H1 (cell line): ENCODE results near the gene DPYSL3. TPM values are rescaled to one million over a fixed set of nuclear protein-coding genes. Genes with fewer than 3 reads are reported as not detected.

ENCODE experiments used
- CTCF ChIA-PET: fragments of 300-600 bp; sonication (Branson Sonifier 250); formaldehyde crosslinking; loops from one replicate; lab custom pipeline; 2021; ENCODE audit not compliant: partially characterized antibody; lab: Charles Lee
- POLR2A ChIA-PET: fragments of 300-600 bp; sonication (Branson Sonifier 250); formaldehyde crosslinking; loops from one replicate; lab custom pipeline; 2021; ENCODE audit warnings: inconsistent platforms; ENCODE audit not compliant: partially characterized antibody; lab: Charles Lee
- DNase-seq, 2 experiments: peaks; one replicate each; pipeline versions ENCODE4 v3.0.0 to v3.0.0-alpha.2; 2010 to 2022; ENCODE audit warnings: low spot score in 2 of 2, low read depth in 1 of 2, mixed read lengths in 1 of 2
- FAIRE-seq: peaks from 2 replicates; lab custom pipeline; 2011; peaks lifted over from hg19 to GRCh38; lab: Jason Lieb, UNC
- H2AFZ ChIP-seq: 2 replicates; pipeline ENCODE4 v1.8.1; 2012; ENCODE audit warnings: low read length, inconsistent platforms
- H2AK5ac ChIP-seq: 2 replicates; pipeline ENCODE4 v1.6.1; 2013; ENCODE audit warnings: low read depth, low read length
- H2BK120ac ChIP-seq: replicated peaks from 2 replicates; pipeline ENCODE3; 2013; ENCODE audit warnings: low read depth, low read length, inconsistent platforms
- H2BK12ac ChIP-seq: 2 replicates; pipeline ENCODE4 v1.6.1; 2013; ENCODE audit warnings: low read depth, low read length
- H2BK15ac ChIP-seq: 2 replicates; pipeline ENCODE4 v1.6.1; 2013; ENCODE audit warnings: low read length
- H2BK20ac ChIP-seq: 2 replicates; pipeline ENCODE4 v1.6.1; 2013; ENCODE audit warnings: low read length
- H2BK5ac ChIP-seq: 2 replicates; pipeline ENCODE4 v1.6.1; 2013; ENCODE audit warnings: low read depth, low read length
- H3K14ac ChIP-seq: 2 replicates; pipeline ENCODE4 v1.6.1; 2013; ENCODE audit warnings: inconsistent platforms; ENCODE audit not compliant: insufficient read length
- H3K18ac ChIP-seq: 2 replicates; pipeline ENCODE4 v1.6.1; 2013; ENCODE audit warnings: low read length; ENCODE audit errors: extremely low read depth
- H3K23ac ChIP-seq: 2 replicates; pipeline ENCODE4 v1.6.1; 2013; ENCODE audit warnings: inconsistent platforms; ENCODE audit not compliant: insufficient read length
- H3K23me2 ChIP-seq: 2 replicates; pipeline ENCODE4 v1.6.1; 2013; ENCODE audit warnings: low read depth, low read length
- H3K27ac ChIP-seq: 2 replicates; pipeline ENCODE4 v1.6.1; 2011; ENCODE audit warnings: low read depth, low read length, inconsistent platforms
- H3K27me3 ChIP-seq, 4 experiments: replicated peaks in 1 of 4; 1 replicate in 1 of 4; 2 replicates in 3 of 4; pipeline versions ENCODE4 v1.6.1 to v1.8.1; 2011 to 2013; ENCODE audit warnings: low read length in 3 of 4, mild to moderate bottlenecking in 3 of 4, inconsistent platforms in 2 of 4, mixed read lengths in 2 of 4, moderate library complexity in 1 of 4; ENCODE audit not compliant: control insufficient read depth in 3 of 4, insufficient read depth in 3 of 4; ENCODE audit errors: extremely low read depth in 1 of 4
- H3K36me3 ChIP-seq, 4 experiments: 2 replicates each; pipeline versions ENCODE4 v1.6.1 to v1.8.1; 2011 to 2013; ENCODE audit warnings: mild to moderate bottlenecking in 4 of 4, low read length in 3 of 4, moderate library complexity in 2 of 4, control low read depth in 1 of 4, inconsistent platforms in 1 of 4; ENCODE audit not compliant: insufficient read depth in 4 of 4, control insufficient read depth in 2 of 4
- H3K4ac ChIP-seq: replicated peaks from 2 replicates; pipeline ENCODE3; 2013; ENCODE audit warnings: low read length, low read depth, mixed read lengths, inconsistent platforms; ENCODE audit not compliant: insufficient read length
- H3K4me1 ChIP-seq, 4 experiments: replicated peaks in 1 of 4; 1 replicate in 1 of 4; 2 replicates in 3 of 4; pipeline versions ENCODE4 v1.6.1 to v1.8.1; 2011 to 2013; ENCODE audit warnings: low read length in 3 of 4, inconsistent platforms in 2 of 4, mixed read lengths in 1 of 4; ENCODE audit not compliant: insufficient read depth in 4 of 4, control insufficient read depth in 3 of 4
- H3K4me2 ChIP-seq, 2 experiments: 2 replicates each; pipeline versions ENCODE4 v1.6.1 to v1.8.1; 2011 to 2013; ENCODE audit warnings: low read depth in 2 of 2, low read length in 2 of 2, control low read depth in 1 of 2, inconsistent platforms in 1 of 2, mild to moderate bottlenecking in 1 of 2; ENCODE audit not compliant: insufficient read depth in 1 of 2
- H3K4me3 ChIP-seq, 4 experiments: fragments of 200-600, 300-600 bp in 1 of 4; sonication (generic), shearing (Covaris generic), sonication (Bioruptor Twin) in 1 of 4; 2 replicates each; pipeline versions ENCODE4 v1.5.1 to v1.8.1; 2011 to 2016; ENCODE audit warnings: low read length in 4 of 4, low read depth in 3 of 4, control low read depth in 2 of 4, inconsistent platforms in 2 of 4, mild to moderate bottlenecking in 2 of 4, mixed read lengths in 1 of 4, moderate library complexity in 1 of 4; ENCODE audit not compliant: insufficient read depth in 2 of 4; ENCODE audit errors: extremely low read depth in 1 of 4
- H3K56ac ChIP-seq: replicated peaks from 2 replicates; pipeline ENCODE3; 2013; ENCODE audit warnings: low read depth, mild to moderate bottlenecking, mixed read lengths, low read length, inconsistent platforms; ENCODE audit not compliant: insufficient read length
- H3K79me1 ChIP-seq: 2 replicates; pipeline ENCODE4 v1.6.1; 2013; ENCODE audit warnings: low read depth, low read length, control low read depth
- H3K79me2 ChIP-seq, 2 experiments: 2 replicates each; pipeline versions ENCODE4 v1.6.1 to v1.8.1; 2012 to 2013; ENCODE audit warnings: low read length in 2 of 2, mild to moderate bottlenecking in 2 of 2, inconsistent platforms in 1 of 2; ENCODE audit not compliant: insufficient read depth in 2 of 2, control insufficient read depth in 1 of 2
- H3K9ac ChIP-seq, 4 experiments: replicated peaks in 1 of 4; 1 replicate in 1 of 4; 2 replicates in 3 of 4; pipeline versions ENCODE4 v1.6.1 to v1.8.1; 2011 to 2013; ENCODE audit warnings: low read depth in 3 of 4, low read length in 3 of 4, control low read depth in 2 of 4, mild to moderate bottlenecking in 2 of 4, moderate library complexity in 2 of 4, inconsistent platforms in 1 of 4; ENCODE audit errors: extremely low read depth in 1 of 4
- H3K9me3 ChIP-seq, 2 experiments: 2 replicates each; pipeline versions ENCODE4 v1.6.1 to v1.8.1; 2012 to 2013; ENCODE audit warnings: mild to moderate bottlenecking in 2 of 2, moderate library complexity in 2 of 2, control low read depth in 1 of 2, inconsistent platforms in 1 of 2, low read depth in 1 of 2, low read length in 1 of 2, mixed read lengths in 1 of 2; ENCODE audit not compliant: insufficient read depth in 2 of 2
- H4K20me1 ChIP-seq, 2 experiments: replicated peaks in 1 of 2; 2 replicates each; pipeline versions ENCODE3 to v1.8.1; 2011 to 2013; ENCODE audit warnings: inconsistent platforms in 2 of 2, low read length in 2 of 2, mild to moderate bottlenecking in 1 of 2; ENCODE audit not compliant: insufficient read depth in 2 of 2, control insufficient read depth in 1 of 2
- H4K5ac ChIP-seq: 2 replicates; pipeline ENCODE4 v1.6.1; 2013; ENCODE audit warnings: low read length, low read depth, mixed read lengths, inconsistent platforms; ENCODE audit not compliant: insufficient read length
- H4K8ac ChIP-seq: 2 replicates; pipeline ENCODE4 v1.8.0; 2013; ENCODE audit warnings: mild to moderate bottlenecking, moderate library complexity, low read length, inconsistent platforms; ENCODE audit not compliant: insufficient read depth; ENCODE audit errors: extremely low read depth
- H4K91ac ChIP-seq: replicated peaks from 2 replicates; pipeline ENCODE3; 2013; ENCODE audit warnings: low read length, mixed read lengths, inconsistent platforms; ENCODE audit not compliant: insufficient read length
- BACH1 ChIP-seq: IDR thresholded peaks from 2 replicates; pipeline ENCODE4 v1.6.1; 2012; ENCODE audit warnings: low read length, improper control_type of control experiment
- CBX5 ChIP-seq: fragments of 300-800, 300-1000 bp; sonication (generic); IDR thresholded peaks from 2 replicates; pipeline ENCODE4 v1.7.1; 2016; ENCODE audit warnings: antibody characterized with exemption, low read length, low read depth
- CEBPB ChIP-seq: IDR thresholded peaks from 2 replicates; pipeline ENCODE4 v1.6.1; 2012; ENCODE audit warnings: low read depth, low read length
- CREB1 ChIP-seq: IDR thresholded peaks from 2 replicates; pipeline ENCODE4 v1.6.1; 2012; ENCODE audit warnings: inconsistent platforms
- HDAC2 ChIP-seq, 2 experiments: fragments of 300-600 bp in 1 of 2; sonication (generic) in 1 of 2; IDR thresholded peaks; 2 replicates each; pipeline ENCODE4 v1.6.1; 2011 to 2012; ENCODE audit warnings: low read depth in 2 of 2, low read length in 2 of 2, mild to moderate bottlenecking in 2 of 2, moderate library complexity in 2 of 2, borderline replicate concordance in 1 of 2, inconsistent platforms in 1 of 2
- POLR2A ChIP-seq, 2 experiments: IDR thresholded peaks; 1 replicate in 1 of 2; 2 replicates in 1 of 2; pipeline ENCODE4 v1.6.1; 2011; ENCODE audit warnings: low read depth in 2 of 2, low read length in 2 of 2, mild to moderate bottlenecking in 2 of 2; ENCODE audit errors: control extremely low read depth in 1 of 2
- RAD21 ChIP-seq, 2 experiments: IDR thresholded peaks in 1 of 2; conservative IDR thresholded peaks in 1 of 2; 2 replicates each; pipeline ENCODE4 v1.6.1; 2011; ENCODE audit warnings: low read depth in 2 of 2, low read length in 2 of 2, improper control_type of control experiment in 1 of 2, inconsistent platforms in 1 of 2, mild to moderate bottlenecking in 1 of 2, moderate library complexity in 1 of 2
- RFX5 ChIP-seq: IDR thresholded peaks from 2 replicates; pipeline ENCODE4 v1.6.1; 2011; ENCODE audit warnings: low read depth, low read length, improper control_type of control experiment, borderline replicate concordance
- RXRA ChIP-seq: IDR thresholded peaks from 2 replicates; pipeline ENCODE4 v1.6.1; 2011; ENCODE audit warnings: low read depth, mild to moderate bottlenecking, low read length, moderate library complexity; ENCODE audit not compliant: insufficient read depth
- SAP30 ChIP-seq: fragments of 300-600 bp; sonication (generic); IDR thresholded peaks from 2 replicates; pipeline ENCODE4 v1.7.1; 2012; ENCODE audit warnings: low read length, moderate library complexity, mild to moderate bottlenecking, inconsistent platforms; ENCODE audit not compliant: insufficient read depth, insufficient replicate concordance
- SIN3A ChIP-seq, 2 experiments: IDR thresholded peaks in 1 of 2; conservative IDR thresholded peaks in 1 of 2; 2 replicates each; pipeline ENCODE4 v1.6.1; 2011 to 2012; ENCODE audit warnings: low read length in 2 of 2, improper control_type of control experiment in 1 of 2, low read depth in 1 of 2, mild to moderate bottlenecking in 1 of 2
- SIRT6 ChIP-seq: IDR thresholded peaks from one replicate; pipeline ENCODE4 v1.7.1; 2012; ENCODE audit warnings: low read length, inconsistent platforms
- TEAD4 ChIP-seq: IDR thresholded peaks from 2 replicates; pipeline ENCODE4 v1.6.1; 2012; ENCODE audit warnings: low read depth, low read length, inconsistent platforms, mixed read lengths
- WGBS, 2 experiments: shearing (Covaris generic) in 1 of 2; methylation state at CpG; one replicate each; pipeline versions ENCODE4 v1.1.6 to v1.1.7; 2013 to 2015; ENCODE audit warnings: low lambda C conversion rate in 2 of 2, mixed read lengths in 2 of 2, inconsistent platforms in 1 of 2, low coverage in 1 of 2, missing lambda C conversion rate in 1 of 2; ENCODE audit not compliant: insufficient replicate concordance in 2 of 2, insufficient coverage in 1 of 2, insufficient read length in 1 of 2; ENCODE audit errors: extremely low coverage in 1 of 2, missing lambda C conversion rate in 1 of 2; 5-methylcytosine and 5-hydroxymethylcytosine counted together
- polyA plus RNA-seq, 7 experiments: library from polyadenylated mRNA; depleted of rRNA in 3 of 7; stranded (reverse) in 5 of 7; unstranded in 2 of 7; fragments of >200 nt in 5 of 7; fragments of 200-250 nt in 2 of 7; gene quantifications; 1 replicate in 5 of 7; 2 replicates in 1 of 7; 4 replicates in 1 of 7; pipeline versions ENCODE4 v1.2.1 to v1.2.3, GENCODE V29; 2011 to 2013; ENCODE audit warnings: missing spikeins in 2 of 7, mixed read lengths in 2 of 7
- total RNA-seq: library from RNA; stranded (reverse); fragmentation: NEBNext Ultra II Directional; extraction: Animal tissue kit (Norgen Biotek cat#: 25700); gene quantifications from 2 replicates; pipeline ENCODE4 v1.2.1, GENCODE V29; 2021
- TF ChIP-seq, protein P1 (sequence below): IDR thresholded peaks from 2 replicates; pipeline ENCODE4 v1.6.1; 2011; ENCODE audit warnings: low read length, improper control_type of control experiment

The DPYSL3 gene
- total and polyA plus RNA-seq, 2 of the 8 experiments (the other 6 are each of a cell fraction or from before 2014, with no cell fraction given) = 268 to 387 TPM

DNA sequence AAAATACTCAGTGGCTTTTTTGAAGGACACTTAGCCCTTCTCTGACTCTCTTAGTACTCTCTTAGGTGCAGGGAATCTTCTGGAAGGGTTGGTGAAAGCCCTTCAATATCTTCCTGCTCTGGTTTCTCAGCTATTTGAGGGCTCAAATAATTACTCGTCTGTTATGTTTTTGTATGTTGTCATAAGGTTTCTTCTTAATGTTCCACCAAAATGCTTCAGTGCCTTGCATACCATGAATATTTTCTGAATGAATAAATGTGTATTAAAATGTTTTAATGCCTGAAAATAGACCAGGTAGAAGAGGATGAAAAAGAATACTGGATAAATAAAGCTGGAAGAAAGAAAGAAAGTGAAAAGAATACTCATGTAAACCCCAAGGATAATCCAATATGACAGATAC lies 150.8 kb downstream of the DPYSL3 start:
- H4K5ac ChIP-seq = no peak overlapping the region
- H3K14ac ChIP-seq = no peak overlapping the region
- no peak overlapping the region for H4K8ac ChIP-seq
- H3K27ac ChIP-seq = no peak overlapping the region
- no peak overlapping the region for H3K18ac ChIP-seq
- H3K79me1 ChIP-seq = no peaks in the 10 kb centered on the region
- H4K91ac ChIP-seq = no peak overlapping the region
- FAIRE-seq = no peak
- no peaks in the 10 kb centered on the region for H4K20me1 ChIP-seq
- H3K9ac ChIP-seq = no peak overlapping the region
- no peaks in the 10 kb centered on the region for H3K4me1 ChIP-seq
- H3K9me3 ChIP-seq = no peaks in the 10 kb centered on the region
- H3K56ac ChIP-seq = no peak overlapping the region
- DNase-seq = no peak
- H2AFZ ChIP-seq = no peak overlapping the region
- WGBS, 2 experiments = 67% methylated on average over 1 of the region's 1 CpG; no CpG with 5 or more reads in 1 of the 2 experiments
- H3K27me3 ChIP-seq = no peaks in the 10 kb centered on the region
- CTCF ChIA-PET = interaction anchor here (0.6 to 1.9 kb wide), 5 partner anchors 10 to 173 kb away, joined by 3 to 8 read pairs (median 3); partner anchors contain the start of gene STK32A
- no peak overlapping the region for H2BK20ac ChIP-seq
- no peaks in the 10 kb centered on the region for H3K79me2 ChIP-seq
- no peak overlapping the region for H3K4me2 ChIP-seq
- H2BK5ac ChIP-seq = no peak overlapping the region
- H2BK12ac ChIP-seq = no peak overlapping the region
- no peak overlapping the region for H2BK120ac ChIP-seq
- no peak overlapping the region for H3K23ac ChIP-seq
- no peak overlapping the region for H2BK15ac ChIP-seq
- H2AK5ac ChIP-seq = no peak overlapping the region
- no peaks in the 10 kb centered on the region for H3K23me2 ChIP-seq
- POLR2A ChIA-PET = no interaction called here
- no peak overlapping the region for H3K4ac ChIP-seq
- H3K4me3 ChIP-seq = no peak overlapping the region
- no peaks in the 10 kb centered on the region for H3K36me3 ChIP-seq
- TF ChIP-seq RXRA (no peak), CBX5 (no peak), CREB1 (no peak), RFX5 (no peak), SIN3A (conservative IDR thresholded peaks at IDR 0.05 in 1 of 2, IDR thresholded peaks at IDR 0.05 in 1 of 2; ENCODE audit: low read depth in 1 of 2, low read length in 2 of 2) (no peak), CEBPB (no peak), TEAD4 (no peak), POLR2A (IDR thresholded peaks at IDR 0.05; ENCODE audit: control extremely low read depth in 1 of 2, low read depth in 2 of 2, low read length in 2 of 2) (no peak), SIRT6 (no peak), HDAC2 (IDR thresholded peaks at IDR 0.05; ENCODE audit: borderline replicate concordance in 1 of 2, low read depth in 2 of 2, low read length in 2 of 2) (no peak), SAP30 (no peak), RAD21 (IDR thresholded peaks at IDR 0.05 in 1 of 2, conservative IDR thresholded peaks at IDR 0.05 in 1 of 2; ENCODE audit: low read depth in 2 of 2, low read length in 2 of 2) (no peak), BACH1 (no peak)
- TF ChIP-seq, protein P1, sequence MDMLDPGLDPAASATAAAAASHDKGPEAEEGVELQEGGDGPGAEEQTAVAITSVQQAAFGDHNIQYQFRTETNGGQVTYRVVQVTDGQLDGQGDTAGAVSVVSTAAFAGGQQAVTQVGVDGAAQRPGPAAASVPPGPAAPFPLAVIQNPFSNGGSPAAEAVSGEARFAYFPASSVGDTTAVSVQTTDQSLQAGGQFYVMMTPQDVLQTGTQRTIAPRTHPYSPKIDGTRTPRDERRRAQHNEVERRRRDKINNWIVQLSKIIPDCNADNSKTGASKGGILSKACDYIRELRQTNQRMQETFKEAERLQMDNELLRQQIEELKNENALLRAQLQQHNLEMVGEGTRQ = no peak
